DOHH2 (cell line): ENCODE results near the gene PPM1H.

Experiments
- H3F3A ChIP-seq: fragments of 200-600 bp; sonication (generic), shearing (Covaris generic); 2 replicates; pipeline ENCODE4 v1.6.0; 2016; ENCODE audit warnings: antibody characterized with exemption, mild to moderate bottlenecking; ENCODE audit not compliant: control insufficient read depth, insufficient read depth
- H3K27ac ChIP-seq: fragments of 200-600 bp; sonication (generic); 2 replicates; pipeline ENCODE4 v1.5.1; 2014; ENCODE audit warnings: low read depth, mild to moderate bottlenecking, low read length, moderate library complexity
- H3K27me3 ChIP-seq: fragments of 200-600 bp; sonication (generic); 2 replicates; pipeline ENCODE4 v1.6.1; 2014; ENCODE audit warnings: mild to moderate bottlenecking, low read length, mixed read lengths; ENCODE audit not compliant: control insufficient read depth
- H3K36me3 ChIP-seq: fragments of 200-600 bp; sonication (generic); 2 replicates; pipeline ENCODE4 v1.6.1; 2014; ENCODE audit warnings: mild to moderate bottlenecking, low read length, moderate library complexity, mixed read lengths; ENCODE audit not compliant: control insufficient read depth
- H3K4me1 ChIP-seq: fragments of 200-600 bp; sonication (generic); 2 replicates; pipeline ENCODE4 v1.6.1; 2014; ENCODE audit warnings: mild to moderate bottlenecking, low read length, mixed read lengths; ENCODE audit not compliant: control insufficient read depth
- H3K4me2 ChIP-seq: fragments of 200-600 bp; sonication (generic); 2 replicates; pipeline ENCODE4 v1.6.0; 2014; ENCODE audit warnings: mild to moderate bottlenecking, low read length, moderate library complexity
- H3K4me3 ChIP-seq: fragments of 200-600 bp; sonication (generic); 2 replicates; pipeline ENCODE4 v1.5.1; 2014; ENCODE audit warnings: mild to moderate bottlenecking, low read length, mixed read lengths
- H3K79me2 ChIP-seq: fragments of 200-600 bp; sonication (generic); 2 replicates; pipeline ENCODE4 v1.6.1; 2014; ENCODE audit warnings: mild to moderate bottlenecking, low read length, mixed read lengths; ENCODE audit not compliant: control insufficient read depth
- H3K9me2 ChIP-seq: fragments of 200-600 bp; sonication (generic); replicated peaks from 2 replicates; pipeline ENCODE4 v1.6.1; 2014; ENCODE audit warnings: mild to moderate bottlenecking, low read length, mixed read lengths; ENCODE audit not compliant: control insufficient read depth
- H3K9me3 ChIP-seq: fragments of 200-600 bp; sonication (generic); 2 replicates; pipeline ENCODE4 v1.6.1; 2014; ENCODE audit warnings: antibody characterized with exemption, low read length, mixed read lengths; ENCODE audit not compliant: control insufficient read depth, insufficient read depth
- H4K20me1 ChIP-seq: fragments of 200-600 bp; sonication (generic); 2 replicates; pipeline ENCODE4 v1.6.0; 2014; ENCODE audit warnings: low read depth, mild to moderate bottlenecking, antibody characterized with exemption, low read length, moderate library complexity; ENCODE audit not compliant: control insufficient read depth, insufficient read depth
- EZH2phosphoT487 ChIP-seq: fragments of 200-600 bp; sonication (generic); IDR thresholded peaks from 2 replicates; pipeline ENCODE4 v1.6.1; 2017; ENCODE audit warnings: borderline replicate concordance, mild to moderate bottlenecking, antibody characterized with exemption, low read length, moderate library complexity, mixed read lengths
- TF ChIP-seq, protein P1 (sequence below): fragments of 200-600 bp; sonication (generic); IDR thresholded peaks from one replicate; pipeline ENCODE4 v1.5.1; 2014; ENCODE audit warnings: antibody characterized with exemption, mild to moderate bottlenecking, low read depth, low read length; ENCODE audit not compliant: poor library complexity, severe bottlenecking

PPM1H gene

DNA sequence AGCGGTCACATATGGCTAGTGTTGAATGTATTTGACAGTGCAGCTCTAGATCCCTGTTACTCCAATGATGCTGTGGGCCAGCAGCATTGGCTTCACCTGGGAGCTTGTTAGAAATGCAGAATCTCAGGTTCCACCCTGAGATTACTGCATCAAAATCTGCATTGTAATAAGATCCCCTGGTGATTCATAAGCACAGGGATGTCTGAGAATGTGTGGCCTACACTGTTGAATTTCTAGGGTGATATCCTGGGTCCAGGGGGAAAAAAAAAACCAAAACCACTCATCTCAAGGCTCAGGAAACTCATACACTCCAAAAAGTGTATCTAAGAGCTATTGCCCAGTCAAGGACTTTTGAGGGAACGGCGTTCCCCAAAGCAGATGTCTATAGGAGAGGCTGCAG, 196.8 kb downstream of the PPM1H start:
- Histone ChIP-seq H3F3A (no peaks in the 10 kb centered on the region), H3K27me3 (no peaks in the 10 kb centered on the region), H3K4me2 (no peak overlapping the region), H3K36me3 (no peaks in the 10 kb centered on the region), H3K27ac (no peak overlapping the region), H3K79me2 (no peaks in the 10 kb centered on the region), H4K20me1 (no peaks in the 10 kb centered on the region), H3K9me2 (no peaks in the 10 kb centered on the region), H3K9me3 (no peaks in the 10 kb centered on the region), H3K4me1 (no peaks in the 10 kb centered on the region), H3K4me3 (no peak overlapping the region)
- TF ChIP-seq, protein P1, sequence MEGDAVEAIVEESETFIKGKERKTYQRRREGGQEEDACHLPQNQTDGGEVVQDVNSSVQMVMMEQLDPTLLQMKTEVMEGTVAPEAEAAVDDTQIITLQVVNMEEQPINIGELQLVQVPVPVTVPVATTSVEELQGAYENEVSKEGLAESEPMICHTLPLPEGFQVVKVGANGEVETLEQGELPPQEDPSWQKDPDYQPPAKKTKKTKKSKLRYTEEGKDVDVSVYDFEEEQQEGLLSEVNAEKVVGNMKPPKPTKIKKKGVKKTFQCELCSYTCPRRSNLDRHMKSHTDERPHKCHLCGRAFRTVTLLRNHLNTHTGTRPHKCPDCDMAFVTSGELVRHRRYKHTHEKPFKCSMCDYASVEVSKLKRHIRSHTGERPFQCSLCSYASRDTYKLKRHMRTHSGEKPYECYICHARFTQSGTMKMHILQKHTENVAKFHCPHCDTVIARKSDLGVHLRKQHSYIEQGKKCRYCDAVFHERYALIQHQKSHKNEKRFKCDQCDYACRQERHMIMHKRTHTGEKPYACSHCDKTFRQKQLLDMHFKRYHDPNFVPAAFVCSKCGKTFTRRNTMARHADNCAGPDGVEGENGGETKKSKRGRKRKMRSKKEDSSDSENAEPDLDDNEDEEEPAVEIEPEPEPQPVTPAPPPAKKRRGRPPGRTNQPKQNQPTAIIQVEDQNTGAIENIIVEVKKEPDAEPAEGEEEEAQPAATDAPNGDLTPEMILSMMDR: no peak
- TF ChIP-seq EZH2phosphoT487: no peak

GRCh38 chr12:62737615-62738014, 197.3 kb downstream of the PPM1H start:
- Histone ChIP-seq H3K36me3 (no peaks in the 10 kb centered on the region), H3K27ac (no peak overlapping the region), H3K27me3 (no peaks in the 10 kb centered on the region), H3K79me2 (no peaks in the 10 kb centered on the region), H3K4me2 (no peak overlapping the region), H3K4me3 (no peak overlapping the region), H3K9me3 (no peaks in the 10 kb centered on the region), H3F3A (no peaks in the 10 kb centered on the region), H4K20me1 (no peaks in the 10 kb centered on the region), H3K4me1 (no peaks in the 10 kb centered on the region), H3K9me2 (no peaks in the 10 kb centered on the region)
- no peak for TF ChIP-seq EZH2phosphoT487
- TF ChIP-seq, protein P1: no peak

- Histone ChIP-seq H3K27me3 (no peaks in the 10 kb centered on the region), H4K20me1 (no peaks in the 10 kb centered on the region), H3K4me2 (no peak overlapping the region), H3K4me3 (no peak overlapping the region), H3K27ac (no peak overlapping the region), H3K9me2 (no peaks in the 10 kb centered on the region), H3K4me1 (no peaks in the 10 kb centered on the region), H3F3A (no peaks in the 10 kb centered on the region), H3K79me2 (no peaks in the 10 kb centered on the region), H3K9me3 (no peaks in the 10 kb centered on the region), H3K36me3 (no peaks in the 10 kb centered on the region)
- TF ChIP-seq, protein P1: no peak
- no peak for TF ChIP-seq EZH2phosphoT487
Observed at GRCh38 chr12:62737188-62737587, 197.8 kb downstream of the PPM1H start.

- H3K27me3 ChIP-seq: no peaks in the 10 kb centered on the region
- H3K4me1 ChIP-seq: no peaks in the 10 kb centered on the region
- no peak overlapping the region for H3K4me2 ChIP-seq
- H3K36me3 ChIP-seq: no peaks in the 10 kb centered on the region
- no peaks in the 10 kb centered on the region for H3K79me2 ChIP-seq
- no peak overlapping the region for H3K27ac ChIP-seq
- no peaks in the 10 kb centered on the region for H3K9me3 ChIP-seq
- H3K9me2 ChIP-seq: no peaks in the 10 kb centered on the region
- H3F3A ChIP-seq: no peaks in the 10 kb centered on the region
- TF ChIP-seq, protein P1: no peak
- no peak for TF ChIP-seq EZH2phosphoT487
- no peaks in the 10 kb centered on the region for H4K20me1 ChIP-seq
- H3K4me3 ChIP-seq: no peak overlapping the region
Observed at GRCh38 chr12:62736596-62736995, 198.4 kb downstream of the PPM1H start.
